HG02759 (cell line): ENCODE data around the gene CPEB1.
A peak's percentile ranks its signal among the peaks of the same experiment; 100 is the strongest.
"Not testable (repeated sequence)": the region's sequence is repeated elsewhere in the genome, so short reads cannot be mapped to it uniquely, and the experiment has no call there.

Experiments
- ATAC-seq: cut with Tn5 transposase; IDR thresholded peaks from one replicate; pipeline ENCODE4 v1.9.1; 2021; ENCODE audit warnings: mild to moderate bottlenecking, moderate library complexity; ENCODE audit not compliant: unreplicated experiment

CPEB1 gene

GRCh38 chr15:82649226-82649999 lies 2.2 kb upstream of the CPEB1 start:
- no peak for ATAC-seq

- no peak for ATAC-seq
Observed at GRCh38 chr15:82648257-82649103, 1.3 kb upstream of the CPEB1 start.

- ATAC-seq = peak; percentile 55
Observed at GRCh38 chr15:82647835-82648256, 683 bp upstream of the CPEB1 start.

GRCh38 chr15:82646250-82647044 lies 716 bp downstream of the CPEB1 start:
- no peak for ATAC-seq

- ATAC-seq = not testable (repeated sequence)
Observed at GRCh38 chr15:82644967-82645852, 2.0 kb downstream of the CPEB1 start.

GRCh38 chr15:82643992-82644391 lies 3.2 kb downstream of the CPEB1 start:
- ATAC-seq = no peak

GRCh38 chr15:82642656-82643055 lies 4.5 kb downstream of the CPEB1 start:
- ATAC-seq = no peak

GRCh38 chr15:82641129-82641798 lies 5.9 kb downstream of the CPEB1 start:
- no peak for ATAC-seq

- ATAC-seq = no peak
Observed at GRCh38 chr15:82640672-82641071, 6.5 kb downstream of the CPEB1 start.

GRCh38 chr15:82635798-82636197 lies 11.4 kb downstream of the CPEB1 start:
- ATAC-seq = no peak

- no peak for ATAC-seq
Observed at GRCh38 chr15:82630033-82630432, 17.1 kb downstream of the CPEB1 start.

GRCh38 chr15:82625136-82625535 lies 22.0 kb downstream of the CPEB1 start:
- ATAC-seq = no peak

- ATAC-seq = no peak
Observed at GRCh38 chr15:82624438-82624837, 22.7 kb downstream of the CPEB1 start.

GRCh38 chr15:82624008-82624407 lies 23.2 kb downstream of the CPEB1 start:
- no peak for ATAC-seq

GRCh38 chr15:82621970-82622369 lies 25.2 kb downstream of the CPEB1 start:
- ATAC-seq = no peak

GRCh38 chr15:82613747-82614146 lies 33.4 kb downstream of the CPEB1 start:
- no peak for ATAC-seq

- ATAC-seq = no peak
Observed at GRCh38 chr15:82611348-82611747, 35.8 kb downstream of the CPEB1 start.

- ATAC-seq = no peak
Observed at GRCh38 chr15:82602195-82602594, 45.0 kb downstream of the CPEB1 start.

GRCh38 chr15:82599862-82600261 lies 47.3 kb downstream of the CPEB1 start:
- ATAC-seq = no peak

- ATAC-seq = no peak
Observed at GRCh38 chr15:82597815-82598214, 49.3 kb downstream of the CPEB1 start.
